NB4 (cell line): ENCODE measurements around the gene PLA2G4B.
A peak's percentile ranks its signal among the peaks of the same experiment; 100 is the strongest.

Experiments
- CTCF ChIP-seq: IDR thresholded peaks from one replicate; pipeline ENCODE4 v1.5.1; 2012; ENCODE audit warnings: low read depth, low read length
- MAX ChIP-seq: IDR thresholded peaks from 2 replicates; pipeline ENCODE4 v1.6.1; 2011; ENCODE audit warnings: low read depth, low read length
- MYC ChIP-seq: IDR thresholded peaks from 2 replicates; pipeline ENCODE4 v1.6.1; 2011; ENCODE audit warnings: low read depth, low read length
- POLR2A ChIP-seq: IDR thresholded peaks from 2 replicates; pipeline ENCODE4 v1.6.1; 2011; ENCODE audit warnings: mild to moderate bottlenecking; ENCODE audit not compliant: insufficient read length; ENCODE audit errors: extremely low read depth

- no peak for TF ChIP-seq CTCF
- TF ChIP-seq POLR2A = no peak
- TF ChIP-seq MAX = 0 out of 2 replicates have a peak, but pooled peaks have one; percentile 49
- no peak for TF ChIP-seq MYC
Measured at GRCh38 chr15:41809526-41810220, 29.0 kb upstream of the PLA2G4B start.
